Skeletal muscle cell (primary cell): ENCODE measurements around the gene CSTF2T.

Source experiments
- DNase-seq: peaks from one replicate; pipeline ENCODE4 v3.0.0-alpha.2; 2010; ENCODE audit warnings: low read depth
- H3K4me3 ChIP-seq: 2 replicates; pipeline ENCODE4 v1.5.1; 2011; ENCODE audit warnings: low read depth, mild to moderate bottlenecking, control low read depth, low read length, moderate library complexity

The CSTF2T gene

GRCh38 chr10:51658000-51658399 is 41.4 kb downstream of the CSTF2T start:
- H3K4me3 ChIP-seq = no peak overlapping the region
- DNase-seq = no peak

GRCh38 chr10:51656503-51656902 is 42.9 kb downstream of the CSTF2T start:
- no peak overlapping the region for H3K4me3 ChIP-seq
- no peak for DNase-seq

- no peak overlapping the region for H3K4me3 ChIP-seq
- DNase-seq = no peak
Measured at GRCh38 chr10:51654918-51655317, 44.5 kb downstream of the CSTF2T start.

GRCh38 chr10:51653025-51653424 is 46.4 kb downstream of the CSTF2T start:
- H3K4me3 ChIP-seq = no peak overlapping the region
- DNase-seq = no peak

GRCh38 chr10:51651063-51651462 is 48.3 kb downstream of the CSTF2T start:
- no peak for DNase-seq
- H3K4me3 ChIP-seq = no peak overlapping the region

GRCh38 chr10:51649064-51649463 is 50.3 kb downstream of the CSTF2T start:
- no peak overlapping the region for H3K4me3 ChIP-seq
- no peak for DNase-seq
